SK-N-SH treated with all-trans-retinoic acid at 6 μM for 48 hours (cell line): ENCODE data around the gene MITF.

Source experiments
- ATAC-seq: fragments of 200-7000 bp; cut with Tn5 transposase; 3 replicates; pipeline ENCODE4 v1.9.1; 2020; ENCODE audit warnings: mild to moderate bottlenecking, moderate library complexity
- BACH2 ChIP-seq: fragments of 250-450 bp; sonication (Bioruptor Pico); IDR thresholded peaks from 2 replicates; pipeline ENCODE4 v1.9.0; 2021; ENCODE audit warnings: mild to moderate bottlenecking, borderline replicate concordance
- CSDC2 ChIP-seq: fragments of 250-450 bp; sonication (Bioruptor Pico); IDR thresholded peaks from 2 replicates; pipeline ENCODE4 v1.5.0; 2020; ENCODE audit warnings: mild to moderate bottlenecking, moderate library complexity
- GLIS3 ChIP-seq: fragments of 250-450 bp; sonication (Bioruptor Pico); IDR thresholded peaks from 2 replicates; pipeline ENCODE4 v1.5.0; 2020; ENCODE audit warnings: mild to moderate bottlenecking, moderate library complexity
- ISL1 ChIP-seq: fragments of 250-450 bp; sonication (Bioruptor Pico); IDR thresholded peaks from 2 replicates; pipeline ENCODE4 v2.1.2; 2022; ENCODE audit warnings: mild to moderate bottlenecking, moderate library complexity
- OSR1 ChIP-seq: fragments of 250-450 bp; sonication (Bioruptor Pico); IDR thresholded peaks from 2 replicates; pipeline ENCODE4 v1.8.0; 2022; ENCODE audit warnings: moderate library complexity, mild to moderate bottlenecking, inconsistent platforms
- PPARA ChIP-seq: fragments of 250-450 bp; sonication (Bioruptor Pico); IDR thresholded peaks from 2 replicates; pipeline ENCODE4 v1.5.0; 2020; ENCODE audit warnings: mild to moderate bottlenecking, borderline replicate concordance
- RARB ChIP-seq: fragments of 250-450 bp; sonication (Bioruptor Pico); IDR thresholded peaks from 2 replicates; pipeline ENCODE4 v1.8.0; 2021; ENCODE audit warnings: mild to moderate bottlenecking, moderate library complexity
- SNAI2 ChIP-seq: fragments of 250-450 bp; sonication (Bioruptor Pico); IDR thresholded peaks from 2 replicates; pipeline ENCODE4 v1.5.0; 2020; ENCODE audit warnings: mild to moderate bottlenecking, moderate library complexity
- TCF4 ChIP-seq: fragments of 250-450 bp; sonication (Bioruptor Pico); IDR thresholded peaks from 2 replicates; pipeline ENCODE4 v1.8.0; 2021; ENCODE audit warnings: mild to moderate bottlenecking, moderate library complexity, borderline replicate concordance
- TOX ChIP-seq: fragments of 250-450 bp; sonication (Bioruptor Pico); IDR thresholded peaks from 2 replicates; pipeline ENCODE4 v1.8.0; 2021; ENCODE audit warnings: mild to moderate bottlenecking, moderate library complexity, borderline replicate concordance
- ZFP3 ChIP-seq: fragments of 250-450 bp; sonication (Bioruptor Pico); IDR thresholded peaks from 2 replicates; pipeline ENCODE4 v1.5.0; 2020; ENCODE audit warnings: mild to moderate bottlenecking, moderate library complexity
- ZFP30 ChIP-seq: fragments of 450-650 bp; formaldehyde crosslinking; IDR thresholded peaks from 2 replicates; pipeline ENCODE4 v1.5.0; 2022; ENCODE audit warnings: mild to moderate bottlenecking, moderate library complexity
- ZNF565 ChIP-seq: fragments of 450-650 bp; formaldehyde crosslinking; conservative IDR thresholded peaks from 2 replicates; pipeline ENCODE4 v1.5.0; 2020; ENCODE audit warnings: low read depth, mild to moderate bottlenecking, moderate library complexity
- ZNF70 ChIP-seq: fragments of 450-650 bp; formaldehyde crosslinking; IDR thresholded peaks from 2 replicates; pipeline ENCODE4 v1.5.0; 2020; ENCODE audit warnings: mild to moderate bottlenecking, moderate library complexity
- ZNF8 ChIP-seq: fragments of 450-650 bp; formaldehyde crosslinking; IDR thresholded peaks from 2 replicates; pipeline ENCODE4 v1.5.0; 2020; ENCODE audit warnings: mild to moderate bottlenecking, moderate library complexity
- TF ChIP-seq, protein P1 (sequence below): fragments of 250-450 bp; sonication (Bioruptor Pico); IDR thresholded peaks from 2 replicates; pipeline ENCODE4 v1.5.1; 2021; ENCODE audit warnings: mild to moderate bottlenecking, moderate library complexity
- TF ChIP-seq, protein P2 (sequence below): fragments of 250-450 bp; sonication (Bioruptor Pico); IDR thresholded peaks from 2 replicates; pipeline ENCODE4 v1.5.1; 2020; ENCODE audit warnings: low read depth, mild to moderate bottlenecking, moderate library complexity
- TF ChIP-seq, protein P3 (sequence below): fragments of 250-450 bp; sonication (Bioruptor Pico); IDR thresholded peaks from 2 replicates; pipeline ENCODE4 v1.8.0; 2021; ENCODE audit warnings: low read depth, mild to moderate bottlenecking, moderate library complexity, borderline replicate concordance
- TF ChIP-seq, protein P4 (sequence below): fragments of 250-450 bp; sonication (Bioruptor Pico); IDR thresholded peaks from 2 replicates; pipeline ENCODE4 v1.8.0; 2020; ENCODE audit warnings: mild to moderate bottlenecking, moderate library complexity, borderline replicate concordance

Gene MITF

DNA sequence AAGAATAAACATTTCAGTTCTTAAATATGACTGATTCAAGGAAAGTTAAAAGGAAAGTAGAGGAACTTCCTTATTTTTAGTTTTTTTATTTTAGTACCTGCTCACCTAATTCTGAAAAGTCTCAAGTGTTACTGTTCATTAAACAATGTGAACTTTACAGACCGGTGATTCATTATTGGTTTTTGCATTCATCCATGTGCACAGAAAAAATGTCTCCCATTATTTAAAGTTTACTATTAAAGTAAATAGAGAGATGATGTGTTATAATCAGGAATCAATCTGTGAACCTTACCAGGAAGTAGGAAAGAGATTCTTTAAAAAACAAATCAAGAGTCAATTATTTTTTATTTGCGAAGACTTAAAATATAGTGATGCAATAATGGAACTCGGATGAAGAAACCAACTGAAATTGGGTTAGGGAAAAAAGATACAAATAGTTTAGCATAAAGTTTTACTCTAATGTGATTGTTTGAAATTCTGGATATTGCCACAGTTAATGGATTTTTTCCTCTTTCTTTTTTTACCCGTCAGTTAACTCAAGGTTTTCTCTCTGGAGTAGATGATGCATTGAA, 140.9 kb downstream of the MITF start (continued):
- TF ChIP-seq, protein P1, sequence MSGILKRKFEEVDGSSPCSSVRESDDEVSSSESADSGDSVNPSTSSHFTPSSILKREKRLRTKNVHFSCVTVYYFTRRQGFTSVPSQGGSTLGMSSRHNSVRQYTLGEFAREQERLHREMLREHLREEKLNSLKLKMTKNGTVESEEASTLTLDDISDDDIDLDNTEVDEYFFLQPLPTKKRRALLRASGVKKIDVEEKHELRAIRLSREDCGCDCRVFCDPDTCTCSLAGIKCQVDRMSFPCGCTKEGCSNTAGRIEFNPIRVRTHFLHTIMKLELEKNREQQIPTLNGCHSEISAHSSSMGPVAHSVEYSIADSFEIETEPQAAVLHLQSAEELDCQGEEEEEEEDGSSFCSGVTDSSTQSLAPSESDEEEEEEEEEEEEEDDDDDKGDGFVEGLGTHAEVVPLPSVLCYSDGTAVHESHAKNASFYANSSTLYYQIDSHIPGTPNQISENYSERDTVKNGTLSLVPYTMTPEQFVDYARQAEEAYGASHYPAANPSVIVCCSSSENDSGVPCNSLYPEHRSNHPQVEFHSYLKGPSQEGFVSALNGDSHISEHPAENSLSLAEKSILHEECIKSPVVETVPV: no peak
- TF ChIP-seq, protein P2, sequence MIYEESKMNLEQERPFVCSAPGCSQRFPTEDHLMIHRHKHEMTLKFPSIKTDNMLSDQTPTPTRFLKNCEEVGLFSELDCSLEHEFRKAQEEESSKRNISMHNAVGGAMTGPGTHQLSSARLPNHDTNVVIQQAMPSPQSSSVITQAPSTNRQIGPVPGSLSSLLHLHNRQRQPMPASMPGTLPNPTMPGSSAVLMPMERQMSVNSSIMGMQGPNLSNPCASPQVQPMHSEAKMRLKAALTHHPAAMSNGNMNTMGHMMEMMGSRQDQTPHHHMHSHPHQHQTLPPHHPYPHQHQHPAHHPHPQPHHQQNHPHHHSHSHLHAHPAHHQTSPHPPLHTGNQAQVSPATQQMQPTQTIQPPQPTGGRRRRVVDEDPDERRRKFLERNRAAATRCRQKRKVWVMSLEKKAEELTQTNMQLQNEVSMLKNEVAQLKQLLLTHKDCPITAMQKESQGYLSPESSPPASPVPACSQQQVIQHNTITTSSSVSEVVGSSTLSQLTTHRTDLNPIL: no peak
- no peak for TF ChIP-seq BACH2
- no peak for TF ChIP-seq RARB (CRISPR knock-in tag)
- no peak for TF ChIP-seq PPARA
- TF ChIP-seq ZNF565: no peak
- TF ChIP-seq CSDC2 (CRISPR knock-in tag): no peak
- TF ChIP-seq, protein P3, sequence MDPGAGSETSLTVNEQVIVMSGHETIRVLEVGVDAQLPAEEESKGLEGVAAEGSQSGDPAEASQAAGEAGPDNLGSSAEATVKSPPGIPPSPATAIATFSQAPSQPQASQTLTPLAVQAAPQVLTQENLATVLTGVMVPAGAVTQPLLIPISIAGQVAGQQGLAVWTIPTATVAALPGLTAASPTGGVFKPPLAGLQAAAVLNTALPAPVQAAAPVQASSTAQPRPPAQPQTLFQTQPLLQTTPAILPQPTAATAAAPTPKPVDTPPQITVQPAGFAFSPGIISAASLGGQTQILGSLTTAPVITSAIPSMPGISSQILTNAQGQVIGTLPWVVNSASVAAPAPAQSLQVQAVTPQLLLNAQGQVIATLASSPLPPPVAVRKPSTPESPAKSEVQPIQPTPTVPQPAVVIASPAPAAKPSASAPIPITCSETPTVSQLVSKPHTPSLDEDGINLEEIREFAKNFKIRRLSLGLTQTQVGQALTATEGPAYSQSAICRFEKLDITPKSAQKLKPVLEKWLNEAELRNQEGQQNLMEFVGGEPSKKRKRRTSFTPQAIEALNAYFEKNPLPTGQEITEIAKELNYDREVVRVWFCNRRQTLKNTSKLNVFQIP (CRISPR knock-in tag): no peak
- TF ChIP-seq ZFP3: no peak

DNA sequence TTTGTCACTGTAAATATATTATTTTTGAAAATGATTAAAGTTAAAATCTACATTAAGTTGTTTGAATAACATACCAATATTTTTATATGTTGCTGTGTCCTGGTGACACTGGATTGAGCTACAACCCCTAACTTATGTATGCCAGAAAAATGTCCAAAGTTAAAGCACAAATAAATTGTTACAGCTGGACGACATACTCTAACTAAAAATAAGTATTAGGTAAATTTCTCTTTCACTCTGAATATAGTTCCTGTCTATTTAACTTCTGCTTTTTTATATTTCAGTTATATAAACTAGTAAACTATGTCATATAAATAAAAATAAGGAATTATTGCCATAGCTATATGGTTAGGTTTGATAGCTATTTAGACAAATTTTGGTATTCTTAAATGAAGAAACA, 141.8 kb downstream of the MITF start:
- TF ChIP-seq BACH2 (no peak), OSR1 (CRISPR knock-in tag) (no peak), ZFP30 (CRISPR knock-in tag) (no peak), ZNF70 (CRISPR knock-in tag) (no peak), ZNF8 (CRISPR knock-in tag) (no peak), SNAI2 (CRISPR knock-in tag) (no peak), RARB (CRISPR knock-in tag) (no peak), TOX (CRISPR knock-in tag) (no peak), ZFP3 (no peak), CSDC2 (CRISPR knock-in tag) (no peak), TCF4 (CRISPR knock-in tag) (no peak), PPARA (no peak)
- TF ChIP-seq, protein P4, sequence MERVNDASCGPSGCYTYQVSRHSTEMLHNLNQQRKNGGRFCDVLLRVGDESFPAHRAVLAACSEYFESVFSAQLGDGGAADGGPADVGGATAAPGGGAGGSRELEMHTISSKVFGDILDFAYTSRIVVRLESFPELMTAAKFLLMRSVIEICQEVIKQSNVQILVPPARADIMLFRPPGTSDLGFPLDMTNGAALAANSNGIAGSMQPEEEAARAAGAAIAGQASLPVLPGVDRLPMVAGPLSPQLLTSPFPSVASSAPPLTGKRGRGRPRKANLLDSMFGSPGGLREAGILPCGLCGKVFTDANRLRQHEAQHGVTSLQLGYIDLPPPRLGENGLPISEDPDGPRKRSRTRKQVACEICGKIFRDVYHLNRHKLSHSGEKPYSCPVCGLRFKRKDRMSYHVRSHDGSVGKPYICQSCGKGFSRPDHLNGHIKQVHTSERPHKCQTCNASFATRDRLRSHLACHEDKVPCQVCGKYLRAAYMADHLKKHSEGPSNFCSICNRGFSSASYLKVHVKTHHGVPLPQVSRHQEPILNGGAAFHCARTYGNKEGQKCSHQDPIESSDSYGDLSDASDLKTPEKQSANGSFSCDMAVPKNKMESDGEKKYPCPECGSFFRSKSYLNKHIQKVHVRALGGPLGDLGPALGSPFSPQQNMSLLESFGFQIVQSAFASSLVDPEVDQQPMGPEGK (CRISPR knock-in tag): no peak
- TF ChIP-seq, protein P2: no peak
- TF ChIP-seq, protein P1: no peak
- ATAC-seq: no peak

DNA sequence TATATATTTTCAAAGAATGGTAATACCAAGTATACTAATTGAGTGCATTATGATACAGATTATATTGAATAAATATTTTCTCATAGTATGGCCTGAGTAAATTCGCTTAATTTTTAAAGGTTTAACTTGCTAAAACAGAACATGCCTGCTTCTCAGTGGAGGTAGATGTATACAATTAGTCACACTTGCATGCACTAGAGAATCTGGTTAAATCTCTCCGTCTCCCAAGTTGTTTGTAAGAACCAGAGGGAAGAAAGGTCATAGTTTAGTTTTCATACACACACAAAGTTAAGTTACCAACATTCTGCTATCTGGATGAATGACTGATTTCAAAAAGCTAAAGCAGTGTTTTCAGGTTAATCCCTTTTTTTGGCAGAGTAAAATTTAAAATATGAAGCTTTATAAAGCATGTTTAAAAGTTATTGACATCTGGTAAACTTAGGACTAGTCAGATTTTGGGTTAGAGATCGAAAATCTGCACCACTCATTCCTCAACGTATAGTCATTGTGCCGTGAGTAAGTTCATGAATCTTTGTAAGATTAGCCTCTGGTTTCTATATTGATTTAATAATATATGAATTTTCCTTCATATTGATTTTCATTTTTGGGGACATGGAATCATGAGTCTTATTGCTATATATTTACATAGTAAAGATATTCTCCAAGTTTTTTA, 142.6 kb downstream of the MITF start:
- TF ChIP-seq ISL1: no peak
- TF ChIP-seq RARB (CRISPR knock-in tag): no peak
- TF ChIP-seq, protein P4 (CRISPR knock-in tag): no peak
- no peak for TF ChIP-seq CSDC2 (CRISPR knock-in tag)
- no peak for TF ChIP-seq ZNF565
- no peak for TF ChIP-seq GLIS3 (CRISPR knock-in tag)
- TF ChIP-seq ZFP3: no peak
- TF ChIP-seq ZFP30 (CRISPR knock-in tag): no peak
- no peak for TF ChIP-seq TCF4 (CRISPR knock-in tag)
- TF ChIP-seq, protein P3 (CRISPR knock-in tag): no peak
- no peak for ATAC-seq
